ENCODE measurements around the gene FAM221B. TPM values are rescaled to one million over a fixed set of nuclear protein-coding genes. Genes with fewer than 3 reads are reported as not detected.

The FAM221B gene
- total RNA-seq, 1 donor from 2014 or later, result not detected

DNA sequence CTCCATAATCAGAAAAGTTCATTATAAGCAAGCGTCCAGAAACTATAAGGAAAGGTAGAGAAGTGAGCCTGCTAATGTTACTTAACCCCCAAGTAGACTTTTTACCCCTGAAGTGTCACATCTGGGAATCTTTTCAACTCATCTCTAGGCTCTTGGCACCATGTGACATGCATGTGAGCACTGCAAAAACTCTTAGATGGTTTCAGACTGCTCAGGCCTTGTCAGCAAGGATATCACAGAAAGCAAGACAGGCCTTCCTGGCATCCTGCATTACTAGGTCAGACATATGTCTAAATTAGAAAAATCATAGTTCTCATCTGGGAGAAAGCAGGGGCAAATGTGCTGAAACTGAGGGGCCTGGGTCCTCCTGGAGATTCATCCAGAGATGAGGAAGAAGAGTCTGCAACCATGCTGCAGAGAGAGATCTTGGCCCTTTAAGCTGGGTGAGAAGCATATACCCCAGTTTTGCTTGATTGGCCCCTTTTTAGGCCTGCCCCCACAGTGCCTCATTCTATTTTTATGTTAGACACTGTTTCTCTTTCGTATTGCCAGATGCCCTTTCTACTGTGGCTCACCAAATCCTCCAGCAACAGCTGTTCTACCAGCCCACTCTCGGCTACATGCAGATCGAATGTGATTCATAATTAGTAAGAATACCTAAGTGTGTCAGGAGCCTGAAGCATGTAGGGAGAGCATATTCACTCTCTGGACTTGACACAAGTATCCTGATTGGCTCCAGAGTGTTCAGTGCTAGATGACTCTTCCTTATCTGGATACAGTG, 19.4 kb upstream of the FAM221B start:
- DNase-seq (ENCODE audit: low read depth, low spot score), result no peak

- no peak for DNase-seq (ENCODE audit: low read depth, low spot score)
Measured at GRCh38 chr9:35845824-35846771, 17.6 kb upstream of the FAM221B start.

GRCh38 chr9:35844628-35845270, 16.2 kb upstream of the FAM221B start:
- peak; percentile 60 for DNase-seq (ENCODE audit: low read depth, low spot score)

DNA sequence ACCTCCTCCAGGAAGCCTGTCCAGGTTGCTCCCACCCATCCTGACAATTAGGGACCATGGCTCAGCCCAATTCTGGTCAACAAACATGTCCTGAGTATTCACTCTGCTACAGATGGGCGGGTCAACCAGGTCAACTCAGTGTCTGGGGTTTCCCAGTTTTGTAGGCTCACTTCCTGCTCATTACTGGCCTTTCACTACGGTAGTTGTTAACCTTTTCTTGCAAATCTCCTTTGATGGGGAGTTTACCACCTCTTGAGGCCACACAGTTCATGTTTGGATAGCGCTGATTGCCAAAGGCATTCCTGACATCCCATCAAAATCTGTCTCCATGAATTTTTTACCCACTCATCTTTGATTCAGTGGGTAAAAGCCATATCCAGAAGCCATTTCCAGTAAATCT, 14.3 kb upstream of the FAM221B start:
- no peak for DNase-seq (ENCODE audit: low read depth, low spot score)

- no peak for DNase-seq (ENCODE audit: low read depth, low spot score)
Measured at GRCh38 chr9:35842020-35842745, 13.7 kb upstream of the FAM221B start.

DNA sequence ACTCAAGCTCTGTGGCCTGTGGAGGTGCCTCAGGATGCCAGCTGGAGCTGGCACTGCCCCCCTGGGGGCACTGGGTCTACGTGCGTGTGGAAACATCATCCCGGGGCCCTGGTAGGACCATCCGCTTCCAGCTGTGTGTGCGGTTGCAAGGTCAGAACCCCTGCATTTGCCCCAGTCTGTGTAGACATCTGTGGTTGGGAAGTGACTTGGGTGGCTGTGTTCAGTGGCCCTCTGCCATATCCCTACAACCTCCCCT, 13.0 kb upstream of the FAM221B start:
- DNase-seq (ENCODE audit: low read depth, low spot score), result no peak

- no peak for DNase-seq (ENCODE audit: low read depth, low spot score)
Measured at GRCh38 chr9:35840881-35841644, 12.5 kb upstream of the FAM221B start.

- DNase-seq (ENCODE audit: low read depth, low spot score), result no peak
Measured at GRCh38 chr9:35839926-35840325, 11.4 kb upstream of the FAM221B start.

- DNase-seq (ENCODE audit: low read depth, low spot score), result no peak
Measured at GRCh38 chr9:35836595-35836994, 8.1 kb upstream of the FAM221B start.

DNA sequence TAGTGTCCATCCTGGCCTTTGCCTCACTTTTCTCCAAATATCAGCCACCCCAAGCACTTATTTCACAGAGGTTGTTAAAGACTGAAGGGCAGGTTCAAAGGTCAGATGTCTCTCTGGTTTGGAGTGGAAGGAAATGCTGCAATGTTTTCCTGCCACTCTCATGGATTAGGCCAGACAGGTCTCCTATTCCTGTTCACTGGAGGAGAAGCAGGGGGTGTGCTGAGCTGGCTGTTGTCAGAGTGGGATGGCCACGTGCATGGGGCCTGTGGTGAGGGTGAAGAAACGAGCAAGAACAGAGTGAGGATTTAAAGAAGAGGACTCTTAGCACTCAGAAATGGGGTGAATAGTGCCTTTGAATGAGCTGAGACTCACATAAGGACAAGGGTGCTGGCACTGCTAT, 7.2 kb upstream of the FAM221B start:
- no peak for DNase-seq (ENCODE audit: low read depth, low spot score)

- no peak for DNase-seq (ENCODE audit: low read depth, low spot score)
Measured at GRCh38 chr9:35835216-35835632, 6.7 kb upstream of the FAM221B start.

DNA sequence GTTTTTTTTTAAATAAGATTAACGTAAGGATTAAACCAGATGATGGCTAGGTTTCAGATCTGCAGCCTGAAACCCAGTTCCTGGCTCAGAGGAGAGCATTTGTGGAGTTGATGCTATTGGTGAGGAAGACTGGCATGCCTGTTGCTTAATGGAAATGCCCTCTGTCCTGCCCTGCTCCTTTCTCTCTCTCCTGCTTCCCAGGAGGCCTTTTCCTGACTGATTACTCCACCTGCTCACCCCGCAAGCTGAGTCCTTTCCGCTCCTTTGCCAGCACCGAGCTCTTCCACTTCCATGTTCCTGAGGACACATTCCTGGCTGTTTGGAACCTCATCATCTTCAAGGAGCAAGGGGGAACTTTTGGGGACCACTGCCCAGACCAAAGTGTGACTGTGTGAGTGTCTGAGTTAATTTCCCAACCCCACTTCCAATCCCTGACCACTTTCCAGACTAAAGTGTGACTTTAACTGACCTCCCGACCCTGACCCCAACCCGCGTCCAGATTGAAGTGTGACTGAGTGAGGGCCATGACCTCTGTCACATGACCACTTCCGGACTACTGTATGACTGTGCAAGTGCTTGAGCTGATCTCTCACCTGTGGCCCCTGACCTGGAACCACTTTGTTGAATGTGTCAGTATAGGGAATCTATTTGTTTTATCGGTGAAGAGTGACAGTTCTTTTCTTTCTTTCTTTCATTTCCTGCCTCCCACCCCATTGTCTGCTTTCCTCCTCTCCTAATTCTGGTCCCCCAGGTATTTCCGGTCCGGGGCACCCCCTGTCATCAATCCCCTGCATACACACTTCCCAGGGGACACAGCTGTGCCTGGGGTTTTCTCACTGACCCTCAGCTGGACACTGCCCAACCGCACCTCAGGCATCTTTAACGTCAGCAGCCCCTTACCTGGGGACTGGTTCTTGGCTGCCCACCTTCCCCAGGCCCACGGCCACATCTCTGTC, 6.0 kb upstream of the FAM221B start:
- DNase-seq (ENCODE audit: low read depth, low spot score), result no peak

DNA sequence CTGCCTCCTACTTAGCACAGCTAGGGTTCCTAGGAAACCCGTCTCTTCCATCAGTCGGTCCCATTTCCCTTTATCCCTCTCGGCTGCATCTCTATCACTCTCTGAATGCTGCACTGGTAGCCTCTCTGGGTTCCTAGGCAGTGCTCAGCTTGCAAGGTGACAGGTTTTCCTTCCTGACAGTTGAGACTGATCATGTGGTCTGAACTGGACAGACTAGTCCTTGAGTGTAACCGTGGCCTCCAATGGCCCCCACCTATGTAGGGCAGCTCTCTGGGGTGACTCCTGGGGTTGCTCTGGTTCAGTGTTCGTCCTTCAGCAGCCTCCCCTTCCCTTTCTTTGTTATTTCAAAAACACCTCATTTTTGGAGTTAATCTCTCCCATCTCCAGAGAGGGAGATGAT, 4.3 kb upstream of the FAM221B start:
- DNase-seq (ENCODE audit: low read depth, low spot score), result no peak

GRCh38 chr9:35831040-35831439, 2.5 kb upstream of the FAM221B start:
- no peak for DNase-seq (ENCODE audit: low read depth, low spot score)

GRCh38 chr9:35829764-35830096, 1.2 kb upstream of the FAM221B start:
- DNase-seq (ENCODE audit: low read depth, low spot score), result no peak

DNA sequence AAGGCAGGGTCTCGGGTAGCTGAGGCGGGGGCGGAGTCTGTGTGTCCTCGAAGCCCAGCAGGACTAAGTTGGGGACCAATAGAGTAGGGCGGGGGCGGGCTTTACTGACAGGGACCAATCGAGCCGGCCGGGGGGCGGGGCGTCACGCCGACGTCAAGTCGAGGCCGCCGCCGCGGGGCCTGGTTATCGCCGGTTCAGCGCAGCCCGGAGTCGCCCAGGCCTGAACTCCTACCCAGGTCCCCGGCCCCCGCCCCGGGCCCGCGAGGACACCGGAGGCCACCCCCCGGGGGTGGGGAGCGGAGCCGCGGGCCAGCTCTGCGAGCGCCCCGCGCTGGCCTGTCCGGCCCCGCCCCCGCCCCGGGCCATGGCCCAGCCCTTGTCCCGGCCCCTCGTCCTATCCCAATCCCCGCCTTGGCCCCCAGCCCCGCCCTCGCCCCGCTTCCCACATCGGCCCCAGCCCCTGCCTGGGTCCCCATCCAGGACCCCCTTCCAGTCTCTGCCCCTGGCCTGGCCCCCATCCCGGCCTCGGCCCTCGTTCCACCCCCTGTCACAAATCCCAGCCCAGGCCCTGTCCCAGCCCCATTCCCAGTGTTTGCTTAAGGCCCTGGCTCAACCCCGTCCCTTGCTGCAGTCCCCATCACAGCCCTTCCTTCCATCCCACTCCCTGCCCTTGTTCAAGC, 692 bp upstream of the FAM221B start, which contains the start of gene TMEM8B:
TMEM8B (plus strand) TSS at position 145 of the 680 bp plus-strand sequence; CDS start at position 365, 220 bp downstream.
- DNase-seq (ENCODE audit: low read depth, low spot score), result peak; percentile 63

DNA sequence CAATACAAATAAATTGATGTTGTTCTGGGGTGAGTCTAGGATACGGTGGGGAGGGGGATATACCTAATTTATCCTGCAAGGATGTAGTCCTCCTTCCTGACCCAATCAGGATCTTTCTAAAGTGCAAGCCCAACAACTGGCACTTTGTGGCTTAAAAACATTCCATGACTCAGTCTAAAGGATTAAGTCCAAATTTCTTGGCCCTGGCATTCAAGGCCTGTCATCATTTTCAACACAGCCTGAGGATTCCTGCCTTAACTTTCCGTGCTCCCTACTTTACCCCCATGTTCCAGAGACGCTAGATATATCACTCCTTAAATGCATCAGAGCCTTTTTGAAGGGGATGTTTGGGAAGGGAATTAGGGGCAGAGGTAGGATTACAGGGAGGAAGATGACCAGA, 1.0 kb downstream of the FAM221B start:
- DNase-seq (ENCODE audit: low read depth, low spot score), result no peak

DNA sequence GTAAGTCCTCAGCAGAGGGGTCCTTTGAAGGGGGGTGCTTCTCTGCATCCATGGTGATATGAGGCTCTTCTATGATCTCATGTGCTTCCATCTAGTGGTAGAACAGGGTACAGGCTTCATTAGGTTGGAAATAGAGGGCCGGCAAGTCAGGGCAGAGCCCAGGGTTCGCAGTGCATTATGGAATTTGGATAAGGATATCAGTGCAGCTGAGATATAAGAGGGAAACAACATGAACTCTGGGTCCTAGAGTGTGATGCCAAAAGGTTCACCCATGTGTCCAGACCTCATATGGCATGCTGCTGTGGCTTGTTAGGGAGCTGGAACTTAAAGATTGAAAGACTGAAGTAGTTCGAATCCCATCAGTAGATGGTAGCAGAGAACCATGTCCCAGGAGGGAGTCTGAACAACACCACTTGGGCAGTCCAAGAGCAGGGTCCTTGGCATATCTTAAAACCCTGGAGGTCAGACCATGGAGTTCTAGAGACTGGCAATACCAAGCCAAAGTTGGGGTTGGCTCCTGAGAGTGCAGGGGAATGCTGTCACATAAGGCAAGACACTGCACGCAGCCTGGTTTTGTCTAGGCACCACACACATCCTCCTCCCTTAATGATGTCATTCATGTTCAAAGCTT, 2.3 kb downstream of the FAM221B start:
- DNase-seq (ENCODE audit: low read depth, low spot score), result peak; percentile 43

DNA sequence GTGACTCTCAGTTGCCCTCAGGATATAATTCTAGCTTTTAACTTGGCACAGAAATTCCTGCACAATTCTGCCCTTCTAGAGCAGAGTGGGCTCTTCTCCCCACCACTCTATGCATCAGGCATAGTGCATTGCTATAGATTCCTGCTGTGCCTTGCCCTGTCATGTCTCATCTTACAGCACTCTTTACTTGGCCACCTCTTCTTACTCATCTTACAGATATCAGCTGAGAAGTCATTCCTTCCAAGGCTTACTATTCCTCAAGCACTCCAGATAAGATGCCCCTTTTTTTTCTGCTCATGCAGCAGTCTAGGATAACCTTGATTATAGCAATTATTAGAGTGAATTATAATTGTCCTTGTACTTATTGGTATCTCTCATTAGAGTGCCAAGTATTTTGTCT, 5.6 kb downstream of the FAM221B start:
- DNase-seq (ENCODE audit: low read depth, low spot score), result no peak
